Cardiac fibroblast (primary cell): ENCODE results near the gene BDKRB2.

Source experiments
- DNase-seq, 2 donors: peaks; one replicate each; pipeline versions ENCODE4 v3.0.0 to v3.0.0-alpha.2; 2010; ENCODE audit warnings: low read depth in 2 of 2
- H3K4me3 ChIP-seq, 2 donors: replicated peaks in 1 of 2; 1 replicate in 1 of 2; 2 replicates in 1 of 2; pipeline ENCODE4 v1.5.1; 2011; ENCODE audit warnings: low read depth in 2 of 2, low read length in 2 of 2, mild to moderate bottlenecking in 2 of 2, moderate library complexity in 1 of 2
- TF ChIP-seq, protein P1 (sequence below): IDR thresholded peaks from one replicate; pipeline ENCODE4 v1.5.1; 2011; ENCODE audit warnings: low read depth, mild to moderate bottlenecking, low read length, inconsistent platforms

Gene BDKRB2

DNA sequence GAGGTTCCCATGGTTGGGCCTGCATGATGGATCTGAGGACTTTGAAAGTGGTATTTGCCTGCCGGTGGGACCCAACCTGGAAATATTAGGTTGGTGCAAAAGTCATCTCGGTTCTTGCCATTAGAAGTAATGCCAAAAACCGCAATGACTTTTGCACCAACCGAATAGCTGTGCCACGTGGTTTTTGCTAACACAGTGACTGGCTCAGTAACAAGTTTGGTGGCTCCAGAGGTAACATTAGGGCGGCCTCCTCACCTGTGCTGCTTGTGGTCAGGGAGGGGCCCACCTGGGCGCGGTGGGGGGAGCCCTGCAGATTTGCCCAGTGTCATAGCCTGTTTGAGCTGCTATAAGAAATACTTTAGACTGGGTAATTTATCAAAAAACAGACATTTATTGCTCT, 1.8 kb downstream of the BDKRB2 start:
- DNase-seq = no peak
- no peak overlapping the region for H3K4me3 ChIP-seq
- TF ChIP-seq, protein P1, sequence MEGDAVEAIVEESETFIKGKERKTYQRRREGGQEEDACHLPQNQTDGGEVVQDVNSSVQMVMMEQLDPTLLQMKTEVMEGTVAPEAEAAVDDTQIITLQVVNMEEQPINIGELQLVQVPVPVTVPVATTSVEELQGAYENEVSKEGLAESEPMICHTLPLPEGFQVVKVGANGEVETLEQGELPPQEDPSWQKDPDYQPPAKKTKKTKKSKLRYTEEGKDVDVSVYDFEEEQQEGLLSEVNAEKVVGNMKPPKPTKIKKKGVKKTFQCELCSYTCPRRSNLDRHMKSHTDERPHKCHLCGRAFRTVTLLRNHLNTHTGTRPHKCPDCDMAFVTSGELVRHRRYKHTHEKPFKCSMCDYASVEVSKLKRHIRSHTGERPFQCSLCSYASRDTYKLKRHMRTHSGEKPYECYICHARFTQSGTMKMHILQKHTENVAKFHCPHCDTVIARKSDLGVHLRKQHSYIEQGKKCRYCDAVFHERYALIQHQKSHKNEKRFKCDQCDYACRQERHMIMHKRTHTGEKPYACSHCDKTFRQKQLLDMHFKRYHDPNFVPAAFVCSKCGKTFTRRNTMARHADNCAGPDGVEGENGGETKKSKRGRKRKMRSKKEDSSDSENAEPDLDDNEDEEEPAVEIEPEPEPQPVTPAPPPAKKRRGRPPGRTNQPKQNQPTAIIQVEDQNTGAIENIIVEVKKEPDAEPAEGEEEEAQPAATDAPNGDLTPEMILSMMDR = no peak

DNA sequence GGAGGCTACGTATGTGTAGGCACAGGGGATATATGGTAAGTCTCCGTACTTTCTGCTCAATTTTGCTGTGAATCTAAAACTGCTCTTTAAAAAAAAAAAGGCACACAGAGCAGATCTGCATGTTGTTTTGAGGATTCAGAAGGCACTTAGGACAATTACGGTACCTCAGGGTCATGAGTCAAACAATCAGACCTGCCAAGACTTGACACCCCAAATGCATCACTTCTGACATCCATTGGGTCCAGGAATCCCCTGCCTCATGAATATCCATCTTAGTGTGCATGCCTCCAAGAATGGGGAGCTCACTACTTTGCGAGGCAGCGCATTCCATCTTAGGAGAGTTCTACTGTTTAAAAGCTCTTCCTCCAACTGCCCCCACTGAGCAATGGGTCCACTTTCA, 3.0 kb downstream of the BDKRB2 start:
- TF ChIP-seq, protein P1 = no peak
- no peak overlapping the region for H3K4me3 ChIP-seq
- no peak for DNase-seq

DNA sequence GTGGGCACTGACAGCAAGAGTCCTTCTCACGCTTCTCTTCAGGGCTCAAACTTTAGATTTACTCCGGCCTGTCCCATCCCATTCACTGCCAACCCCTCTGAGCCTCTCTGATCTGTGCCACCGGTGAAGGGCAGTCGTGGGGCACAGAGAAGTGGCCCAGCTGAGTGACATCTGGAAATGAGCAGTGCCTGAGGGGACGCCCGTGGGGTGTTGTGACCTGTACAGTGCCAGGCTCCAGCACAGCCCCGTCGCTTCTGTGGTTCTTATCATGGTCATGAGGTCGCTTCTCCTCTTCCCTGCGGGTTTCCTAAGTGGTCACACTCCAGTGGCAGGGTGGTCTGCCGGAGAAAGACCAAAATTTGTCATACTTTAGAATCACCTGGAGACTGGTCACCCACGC, 4.1 kb downstream of the BDKRB2 start:
- DNase-seq = no peak
- TF ChIP-seq, protein P1 = no peak
- H3K4me3 ChIP-seq = no peak overlapping the region

DNA sequence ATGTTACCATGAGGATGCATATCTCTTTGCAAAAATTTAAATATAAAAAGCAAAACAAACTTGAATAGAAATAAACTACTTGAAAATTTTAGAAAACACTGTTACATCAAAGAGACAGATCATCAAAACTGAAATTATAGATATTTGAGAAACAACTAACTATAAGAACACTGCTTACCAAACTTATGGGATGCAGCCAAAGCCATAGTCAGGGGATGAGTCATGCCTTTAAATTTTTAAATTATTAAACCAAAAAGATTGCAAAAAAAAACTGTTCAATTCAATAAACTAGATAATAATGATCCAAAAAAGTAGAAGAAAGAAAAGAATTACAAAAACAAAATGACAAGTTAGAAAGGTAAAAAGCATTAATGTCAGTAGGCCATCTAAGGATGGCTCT, 7.5 kb downstream of the BDKRB2 start:
- no peak overlapping the region for H3K4me3 ChIP-seq
- TF ChIP-seq, protein P1 = no peak
- peak in 1 of 2 donors; percentile 14 for DNase-seq

DNA sequence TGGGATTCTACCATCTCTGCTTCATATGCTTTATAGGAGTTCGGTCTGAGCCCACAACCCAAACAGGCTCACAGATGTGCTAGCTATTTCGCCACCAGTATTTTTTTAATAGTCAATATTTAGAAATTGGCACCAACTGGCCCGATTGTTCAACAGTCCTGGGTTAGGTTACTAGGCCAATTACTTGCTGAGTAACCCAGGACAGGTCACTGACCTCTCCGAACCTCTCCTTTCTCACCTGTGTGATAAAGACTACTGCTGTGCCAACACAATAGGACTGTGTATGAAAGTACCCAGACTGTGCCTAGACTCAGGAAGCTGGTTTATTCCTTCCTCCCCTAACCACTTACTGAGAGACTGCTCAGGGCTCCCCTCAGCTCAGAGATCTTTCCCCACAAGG, 8.3 kb downstream of the BDKRB2 start:
- H3K4me3 ChIP-seq = no peak overlapping the region
- no peak for DNase-seq
- TF ChIP-seq, protein P1 = no peak

DNA sequence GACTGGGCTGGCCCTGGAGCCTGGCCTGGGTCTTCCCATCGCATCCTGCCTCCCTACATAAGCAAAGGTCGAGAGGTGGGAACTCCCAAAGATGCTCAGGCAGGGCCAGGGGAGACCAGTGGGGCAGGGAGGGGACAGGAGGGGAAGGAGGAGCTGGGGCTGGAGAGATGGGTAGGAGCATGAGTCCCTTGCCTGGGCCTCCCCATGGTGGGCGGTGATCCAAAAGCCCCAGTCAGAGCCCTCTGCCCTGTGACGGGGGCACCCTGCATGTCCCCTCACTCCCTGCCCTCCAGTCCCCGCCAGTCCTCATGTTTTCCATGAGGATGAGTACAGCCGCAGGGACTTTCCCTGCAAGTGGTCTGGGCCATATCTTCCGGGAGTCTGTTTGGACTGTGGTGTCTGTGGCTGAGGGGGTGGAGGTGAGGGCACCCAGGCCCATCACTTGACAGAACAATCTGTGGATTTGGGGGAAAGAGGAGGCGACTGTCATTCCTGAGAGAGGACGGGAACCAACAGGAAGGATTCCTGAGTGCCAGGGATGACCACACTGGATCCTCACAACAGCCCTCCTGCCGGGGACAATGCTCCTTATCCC, 9.3 kb downstream of the BDKRB2 start:
- H3K4me3 ChIP-seq = no peak overlapping the region
- TF ChIP-seq, protein P1 = no peak
- DNase-seq = no peak

DNA sequence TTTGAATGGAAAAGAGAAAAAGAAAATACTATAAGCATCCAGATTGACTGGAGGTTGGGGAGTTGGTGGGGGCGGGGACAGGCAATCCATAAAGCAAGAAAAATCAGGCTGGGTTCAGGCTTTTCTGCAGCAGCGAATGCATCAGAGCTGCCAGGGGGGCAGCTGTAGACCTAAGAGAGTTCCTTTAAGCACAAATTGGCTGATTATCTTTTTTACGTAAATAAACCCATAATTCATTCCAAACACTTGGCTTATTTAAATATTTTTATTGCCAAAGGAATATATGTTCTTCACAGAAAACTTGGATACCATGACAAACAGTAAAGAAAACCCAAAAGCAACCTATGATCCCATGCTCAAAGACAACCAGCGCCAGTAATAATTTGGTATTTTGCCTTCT, 10.2 kb downstream of the BDKRB2 start:
- DNase-seq = no peak
- TF ChIP-seq, protein P1 = no peak
- no peak overlapping the region for H3K4me3 ChIP-seq
